Adrenal gland (tissue), 5 donors: ENCODE measurements around the gene PPP2R5E.

Source experiments
- POLR2A ChIP-seq, 2 donors: fragments of 450-650 bp; IDR thresholded peaks; one replicate each; pipeline ENCODE4 v1.6.1; 2017; ENCODE audit warnings: antibody characterized with exemption in 2 of 2, mild to moderate bottlenecking in 2 of 2, moderate library complexity in 1 of 2
- TF ChIP-seq, protein P1 (sequence below), 6 experiments: fragments of 450-650 bp in 4 of 6; fragments of 200-600 bp in 2 of 6; sonication (generic) in 1 of 6; IDR thresholded peaks; 1 replicate in 5 of 6; 2 replicates in 1 of 6; pipeline versions ENCODE4 v1.5.1 to v1.8.0; 2016 to 2021; ENCODE audit warnings: antibody characterized with exemption in 6 of 6, mild to moderate bottlenecking in 2 of 6, moderate library complexity in 1 of 6
- donor health status: DM: no; HTN: no; CAD: no.

DNA sequence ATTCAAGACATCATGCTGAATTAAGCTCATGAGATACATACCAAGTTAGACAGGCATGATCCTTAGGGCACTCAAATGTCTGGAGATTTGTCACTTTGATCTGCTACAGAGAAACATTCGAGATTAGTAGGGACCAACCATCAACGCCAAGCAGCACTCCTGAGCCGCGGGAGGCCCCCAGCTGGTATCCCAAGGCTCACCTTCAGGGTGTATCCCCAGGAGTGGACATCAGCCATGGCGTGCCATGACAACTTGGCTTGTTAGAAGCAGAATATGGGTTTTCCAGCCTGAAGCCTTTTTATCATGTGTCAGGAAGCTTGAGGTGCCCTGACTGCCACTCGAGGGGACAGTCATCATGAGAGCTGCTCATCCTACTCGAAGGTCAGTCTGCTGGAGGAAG is 185.3 kb downstream of the PPP2R5E start:
- TF ChIP-seq, protein P1, sequence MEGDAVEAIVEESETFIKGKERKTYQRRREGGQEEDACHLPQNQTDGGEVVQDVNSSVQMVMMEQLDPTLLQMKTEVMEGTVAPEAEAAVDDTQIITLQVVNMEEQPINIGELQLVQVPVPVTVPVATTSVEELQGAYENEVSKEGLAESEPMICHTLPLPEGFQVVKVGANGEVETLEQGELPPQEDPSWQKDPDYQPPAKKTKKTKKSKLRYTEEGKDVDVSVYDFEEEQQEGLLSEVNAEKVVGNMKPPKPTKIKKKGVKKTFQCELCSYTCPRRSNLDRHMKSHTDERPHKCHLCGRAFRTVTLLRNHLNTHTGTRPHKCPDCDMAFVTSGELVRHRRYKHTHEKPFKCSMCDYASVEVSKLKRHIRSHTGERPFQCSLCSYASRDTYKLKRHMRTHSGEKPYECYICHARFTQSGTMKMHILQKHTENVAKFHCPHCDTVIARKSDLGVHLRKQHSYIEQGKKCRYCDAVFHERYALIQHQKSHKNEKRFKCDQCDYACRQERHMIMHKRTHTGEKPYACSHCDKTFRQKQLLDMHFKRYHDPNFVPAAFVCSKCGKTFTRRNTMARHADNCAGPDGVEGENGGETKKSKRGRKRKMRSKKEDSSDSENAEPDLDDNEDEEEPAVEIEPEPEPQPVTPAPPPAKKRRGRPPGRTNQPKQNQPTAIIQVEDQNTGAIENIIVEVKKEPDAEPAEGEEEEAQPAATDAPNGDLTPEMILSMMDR (IDR thresholded peaks at IDR 0.05), result no peak
- no peak for TF ChIP-seq POLR2A (IDR thresholded peaks at IDR 0.05)
